ENCODE data around the gene ALKBH4.

Gene ALKBH4

DNA sequence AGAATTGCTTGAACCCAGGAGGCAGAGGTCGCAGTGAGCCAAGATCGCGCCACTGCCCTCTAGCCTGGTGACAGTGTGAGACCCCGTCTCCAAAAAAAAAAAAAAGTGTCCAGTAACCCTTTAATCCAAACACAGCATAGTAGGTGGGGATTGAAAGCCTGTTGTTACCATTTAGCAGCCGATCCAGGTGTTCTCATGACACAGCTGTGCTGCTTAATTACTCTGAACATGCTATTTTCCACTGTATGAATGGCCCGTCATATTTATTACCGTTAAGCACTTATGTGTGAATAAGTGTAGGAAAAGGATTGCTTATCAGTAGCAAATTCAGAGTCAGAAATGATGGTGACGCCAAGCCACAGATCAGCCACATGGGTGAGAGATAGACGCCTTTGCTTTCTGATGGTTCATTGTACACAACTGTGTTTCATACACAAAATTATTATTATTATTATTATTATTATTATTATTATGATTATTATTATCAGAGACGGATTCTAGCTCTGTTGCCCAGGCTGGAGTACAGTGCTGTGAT is 42.9 kb downstream of the ALKBH4 start:
- Histone ChIP-seq H3K36me3 (ENCODE audit: control insufficient read depth, insufficient read depth, low read length) (peaks cover 67% of the 10 kb centered on the region), H3K4me3 (ENCODE audit: low read depth, low read length) (no peak overlapping the region), H3K27ac (ENCODE audit: low read depth, low read length) (no peak overlapping the region), H3K9me3 (ENCODE audit: control insufficient read depth, insufficient read depth, low read depth, low read length) (no peaks in the 10 kb centered on the region), H3K4me1 (ENCODE audit: control insufficient read depth, insufficient read depth, low read length) (peaks cover 29% of the 10 kb centered on the region; the same call in 1 of the 2 replicates), H3K9ac (ENCODE audit: low read length) (no peak overlapping the region), H3K27me3 (ENCODE audit: control insufficient read depth, insufficient read depth, low read length) (no peaks in the 10 kb centered on the region)

DNA sequence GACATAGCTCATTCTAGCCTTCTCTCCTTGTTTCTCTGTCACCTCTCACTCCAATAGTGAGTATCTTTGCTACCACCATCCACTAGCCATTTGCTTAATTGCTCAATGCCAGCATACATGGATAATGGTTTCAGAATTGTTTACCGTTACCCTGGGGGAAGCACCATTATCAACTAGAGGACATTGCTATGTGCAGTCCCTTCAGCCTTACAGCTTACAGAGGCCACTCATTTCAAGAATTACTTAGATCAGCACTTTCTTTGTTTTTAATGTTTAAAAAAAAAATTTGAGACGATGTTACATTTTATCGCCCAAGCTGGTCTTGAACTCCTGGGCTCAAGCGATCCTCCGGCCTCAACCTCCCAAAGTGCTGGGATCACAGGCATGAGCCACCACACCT is 46.1 kb downstream of the ALKBH4 start:
- Histone ChIP-seq H3K9ac (ENCODE audit: low read length) (no peak overlapping the region), H3K9me3 (ENCODE audit: control insufficient read depth, insufficient read depth, low read depth, low read length) (no peaks in the 10 kb centered on the region), H3K4me3 (ENCODE audit: low read depth, low read length) (no peak overlapping the region), H3K27ac (ENCODE audit: low read depth, low read length) (no peak overlapping the region), H3K4me1 (ENCODE audit: control insufficient read depth, insufficient read depth, low read length) (peaks cover 7% of the 10 kb centered on the region; the same call in 1 of the 2 replicates), H3K27me3 (ENCODE audit: control insufficient read depth, insufficient read depth, low read length) (no peaks in the 10 kb centered on the region), H3K36me3 (ENCODE audit: control insufficient read depth, insufficient read depth, low read length) (peaks cover 63% of the 10 kb centered on the region)

DNA sequence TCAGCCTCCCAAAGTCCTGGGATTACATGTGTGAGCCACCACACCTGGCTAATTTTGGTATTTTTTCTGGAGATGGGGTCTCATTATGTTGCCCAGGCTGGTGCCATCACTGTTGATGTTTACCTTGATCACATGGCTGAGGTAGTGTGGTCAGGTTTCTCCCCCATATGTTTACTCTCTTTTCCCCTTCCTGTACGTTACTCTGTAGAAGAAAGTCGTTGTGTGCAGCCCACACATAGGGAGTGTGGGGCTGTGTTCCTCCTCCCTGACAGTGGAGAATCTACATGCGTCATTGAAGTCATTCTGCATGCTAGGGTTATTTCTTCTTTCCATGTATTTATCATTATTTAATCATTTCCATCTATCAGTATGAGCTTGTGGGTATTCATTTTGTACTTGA is 47.6 kb downstream of the ALKBH4 start:
- H3K27me3 ChIP-seq (ENCODE audit: control insufficient read depth, insufficient read depth, low read length) = no peaks in the 10 kb centered on the region
- H3K4me3 ChIP-seq (ENCODE audit: low read depth, low read length) = no peak overlapping the region
- peaks cover 72% of the 10 kb centered on the region for H3K36me3 ChIP-seq (ENCODE audit: control insufficient read depth, insufficient read depth, low read length)
- no peak overlapping the region for H3K9ac ChIP-seq (ENCODE audit: low read length)
- no peaks in the 10 kb centered on the region for H3K9me3 ChIP-seq (ENCODE audit: control insufficient read depth, insufficient read depth, low read depth, low read length)
- peaks cover 7% of the 10 kb centered on the region; the same call in 1 of the 2 replicates for H3K4me1 ChIP-seq (ENCODE audit: control insufficient read depth, insufficient read depth, low read length)
- H3K27ac ChIP-seq (ENCODE audit: low read depth, low read length) = no peak overlapping the region

DNA sequence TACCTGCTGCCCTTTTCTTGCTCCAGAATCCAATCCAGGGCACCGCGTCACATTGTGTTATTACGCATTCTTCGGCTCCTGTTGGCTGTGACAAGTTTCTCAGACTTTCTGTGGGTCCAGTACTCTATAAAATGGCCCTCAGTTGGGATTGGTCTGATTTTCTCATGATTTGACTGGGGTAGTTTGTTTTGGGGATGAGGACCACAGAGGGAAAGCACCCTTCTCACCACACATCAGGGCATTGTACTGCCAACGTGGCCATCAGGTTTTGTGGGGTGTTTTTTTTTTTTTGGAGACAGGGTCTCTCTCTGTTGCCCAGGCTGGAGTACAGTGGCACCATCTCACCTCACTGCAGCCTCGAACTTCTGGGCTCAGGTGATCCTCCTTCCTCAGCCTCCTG is 48.3 kb downstream of the ALKBH4 start:
- Histone ChIP-seq H3K4me3 (ENCODE audit: low read depth, low read length) (no peak overlapping the region), H3K4me1 (ENCODE audit: control insufficient read depth, insufficient read depth, low read length) (peaks cover 7% of the 10 kb centered on the region; the same call in 1 of the 2 replicates), H3K27ac (ENCODE audit: low read depth, low read length) (no peak overlapping the region), H3K9ac (ENCODE audit: low read length) (no peak overlapping the region), H3K36me3 (ENCODE audit: control insufficient read depth, insufficient read depth, low read length) (peaks cover 74% of the 10 kb centered on the region), H3K9me3 (ENCODE audit: control insufficient read depth, insufficient read depth, low read depth, low read length) (no peaks in the 10 kb centered on the region), H3K27me3 (ENCODE audit: control insufficient read depth, insufficient read depth, low read length) (no peaks in the 10 kb centered on the region)

DNA sequence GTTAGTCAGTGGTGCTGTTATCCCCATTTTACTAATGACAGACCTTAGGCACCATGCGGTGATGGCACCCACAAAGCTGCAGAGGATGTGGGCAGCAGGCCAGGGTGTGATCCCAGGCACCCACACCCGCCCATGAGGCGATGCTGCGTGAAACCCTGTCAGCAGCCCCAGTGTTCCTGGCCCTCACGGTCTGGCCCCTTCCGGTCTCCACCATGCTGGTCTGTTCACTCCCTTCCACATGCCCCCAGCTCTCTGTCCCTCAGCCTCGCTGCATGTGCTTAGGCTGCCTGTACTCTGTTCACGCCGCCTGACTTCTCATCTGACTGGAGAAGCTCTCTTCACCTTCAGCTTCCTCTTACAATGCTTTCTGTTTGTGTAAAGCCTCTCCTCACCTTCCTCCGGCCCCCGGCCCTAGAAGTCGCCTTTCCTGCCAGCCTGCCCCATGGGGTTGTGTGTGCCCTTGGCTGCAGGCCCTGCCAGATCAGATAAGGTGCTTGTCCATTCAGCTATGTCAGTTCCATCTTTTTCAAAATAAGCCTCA is 48.9 kb downstream of the ALKBH4 start:
- no peaks in the 10 kb centered on the region for H3K9me3 ChIP-seq (ENCODE audit: control insufficient read depth, insufficient read depth, low read depth, low read length)
- H3K27me3 ChIP-seq (ENCODE audit: control insufficient read depth, insufficient read depth, low read length) = no peaks in the 10 kb centered on the region
- H3K27ac ChIP-seq (ENCODE audit: low read depth, low read length) = no peak overlapping the region
- no peak overlapping the region for H3K9ac ChIP-seq (ENCODE audit: low read length)
- peaks cover 75% of the 10 kb centered on the region for H3K36me3 ChIP-seq (ENCODE audit: control insufficient read depth, insufficient read depth, low read length)
- H3K4me1 ChIP-seq (ENCODE audit: control insufficient read depth, insufficient read depth, low read length) = peaks cover 5% of the 10 kb centered on the region; the same call in 1 of the 2 replicates
- no peak overlapping the region for H3K4me3 ChIP-seq (ENCODE audit: low read depth, low read length)

DNA sequence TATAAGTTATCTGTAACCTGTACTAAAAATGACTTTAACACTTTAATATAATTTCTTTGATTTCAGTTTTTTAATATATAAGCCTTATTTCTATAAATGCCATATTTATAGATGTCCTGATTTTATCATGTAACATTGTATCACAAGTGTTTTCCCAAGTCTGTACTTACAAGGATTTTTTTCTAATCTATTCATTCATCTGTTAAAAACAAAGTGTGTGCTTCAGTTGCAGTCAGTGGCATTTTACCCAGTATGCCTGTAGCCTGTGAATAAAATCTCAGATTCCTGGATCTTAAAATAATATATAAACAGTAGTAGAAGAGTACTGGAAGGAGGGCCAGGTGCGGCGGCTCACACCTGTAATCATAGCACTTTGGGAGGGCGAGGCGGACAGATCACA is 51.1 kb downstream of the ALKBH4 start:
- Histone ChIP-seq H3K27me3 (ENCODE audit: control insufficient read depth, insufficient read depth, low read length) (no peaks in the 10 kb centered on the region), H3K36me3 (ENCODE audit: control insufficient read depth, insufficient read depth, low read length) (peaks cover 73% of the 10 kb centered on the region), H3K27ac (ENCODE audit: low read depth, low read length) (no peak overlapping the region), H3K9ac (ENCODE audit: low read length) (no peak overlapping the region), H3K4me1 (ENCODE audit: control insufficient read depth, insufficient read depth, low read length) (no peaks in the 10 kb centered on the region), H3K4me3 (ENCODE audit: low read depth, low read length) (no peak overlapping the region), H3K9me3 (ENCODE audit: control insufficient read depth, insufficient read depth, low read depth, low read length) (no peaks in the 10 kb centered on the region; the same call in 1 of the 2 replicates)

DNA sequence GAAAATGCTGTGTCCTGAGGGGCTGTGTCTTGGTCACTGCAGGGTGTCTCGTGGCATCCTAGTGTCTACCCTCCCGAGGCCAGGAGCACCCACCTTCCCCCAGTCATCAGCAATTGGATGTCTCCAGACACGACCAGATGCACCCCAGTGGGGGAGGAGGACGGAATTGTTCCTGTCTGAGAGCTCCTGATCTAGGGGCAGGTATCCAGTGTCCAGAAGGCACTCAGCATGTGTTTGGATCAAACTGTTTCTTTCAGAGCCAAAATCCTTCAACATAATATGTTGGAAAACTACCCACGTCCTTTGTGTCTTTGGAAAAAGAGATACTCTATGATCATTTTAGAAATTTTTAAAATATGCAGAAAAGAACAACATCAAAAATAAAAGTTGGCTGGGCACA is 51.6 kb downstream of the ALKBH4 start:
- H3K4me1 ChIP-seq (ENCODE audit: control insufficient read depth, insufficient read depth, low read length) = no peaks in the 10 kb centered on the region
- no peak overlapping the region for H3K4me3 ChIP-seq (ENCODE audit: low read depth, low read length)
- H3K9me3 ChIP-seq (ENCODE audit: control insufficient read depth, insufficient read depth, low read depth, low read length) = no peaks in the 10 kb centered on the region; the same call in 1 of the 2 replicates
- peaks cover 73% of the 10 kb centered on the region for H3K36me3 ChIP-seq (ENCODE audit: control insufficient read depth, insufficient read depth, low read length)
- no peaks in the 10 kb centered on the region for H3K27me3 ChIP-seq (ENCODE audit: control insufficient read depth, insufficient read depth, low read length)
- no peak overlapping the region for H3K27ac ChIP-seq (ENCODE audit: low read depth, low read length)
- no peak overlapping the region for H3K9ac ChIP-seq (ENCODE audit: low read length)

DNA sequence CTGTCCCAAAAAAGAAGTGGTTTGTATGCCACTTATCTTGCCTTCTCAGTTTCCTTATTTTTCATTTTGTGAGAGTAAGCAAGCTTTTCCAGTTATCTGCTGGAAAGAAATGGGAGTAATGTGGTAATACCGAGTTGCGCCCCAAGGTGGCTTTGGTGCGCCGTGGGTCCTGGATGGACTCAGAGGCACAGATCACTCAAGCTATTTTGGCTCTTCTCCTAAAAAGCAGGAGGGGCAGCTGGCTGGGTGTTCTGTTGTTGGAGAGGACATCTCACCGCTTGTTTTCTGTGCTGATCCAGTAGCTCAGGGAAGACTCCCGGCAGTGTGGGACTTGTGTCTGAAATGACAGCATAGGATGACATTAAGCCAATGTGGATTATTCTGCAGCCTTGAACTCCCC is 52.1 kb downstream of the ALKBH4 start:
- no peak overlapping the region for H3K4me3 ChIP-seq (ENCODE audit: low read depth, low read length)
- peaks cover 75% of the 10 kb centered on the region for H3K36me3 ChIP-seq (ENCODE audit: control insufficient read depth, insufficient read depth, low read length)
- no peak overlapping the region for H3K27ac ChIP-seq (ENCODE audit: low read depth, low read length)
- H3K9ac ChIP-seq (ENCODE audit: low read length) = no peak overlapping the region
- no peaks in the 10 kb centered on the region; the same call in 1 of the 2 replicates for H3K9me3 ChIP-seq (ENCODE audit: control insufficient read depth, insufficient read depth, low read depth, low read length)
- no peaks in the 10 kb centered on the region for H3K27me3 ChIP-seq (ENCODE audit: control insufficient read depth, insufficient read depth, low read length)
- no peaks in the 10 kb centered on the region for H3K4me1 ChIP-seq (ENCODE audit: control insufficient read depth, insufficient read depth, low read length)

DNA sequence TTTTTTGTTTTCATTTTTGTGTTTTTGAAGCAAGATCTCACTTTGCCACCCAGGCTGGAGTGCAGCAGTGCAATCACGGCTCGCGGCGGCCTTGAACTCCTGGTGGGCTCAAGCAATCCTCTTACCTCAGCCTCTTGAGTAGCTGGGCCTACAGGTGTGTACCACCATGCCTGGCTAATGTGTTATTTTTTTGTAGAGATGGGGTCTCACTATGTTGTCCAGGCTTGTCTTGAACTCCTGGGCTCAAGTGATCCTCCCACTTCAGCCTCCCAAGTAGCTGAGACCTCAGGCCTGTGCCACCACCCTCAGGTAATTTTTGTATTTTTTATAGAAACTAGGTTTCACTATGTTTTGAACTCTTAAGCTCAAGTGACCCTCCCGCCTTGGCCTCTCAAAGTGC is 53.7 kb downstream of the ALKBH4 start:
- no peaks in the 10 kb centered on the region for H3K4me1 ChIP-seq (ENCODE audit: control insufficient read depth, insufficient read depth, low read length)
- peaks cover 75% of the 10 kb centered on the region for H3K36me3 ChIP-seq (ENCODE audit: control insufficient read depth, insufficient read depth, low read length)
- H3K27me3 ChIP-seq (ENCODE audit: control insufficient read depth, insufficient read depth, low read length) = no peaks in the 10 kb centered on the region
- no peak overlapping the region for H3K4me3 ChIP-seq (ENCODE audit: low read depth, low read length)
- no peaks in the 10 kb centered on the region; the same call in 1 of the 2 replicates for H3K9me3 ChIP-seq (ENCODE audit: control insufficient read depth, insufficient read depth, low read depth, low read length)
- H3K9ac ChIP-seq (ENCODE audit: low read length) = no peak overlapping the region
- H3K27ac ChIP-seq (ENCODE audit: low read depth, low read length) = no peak overlapping the region

DNA sequence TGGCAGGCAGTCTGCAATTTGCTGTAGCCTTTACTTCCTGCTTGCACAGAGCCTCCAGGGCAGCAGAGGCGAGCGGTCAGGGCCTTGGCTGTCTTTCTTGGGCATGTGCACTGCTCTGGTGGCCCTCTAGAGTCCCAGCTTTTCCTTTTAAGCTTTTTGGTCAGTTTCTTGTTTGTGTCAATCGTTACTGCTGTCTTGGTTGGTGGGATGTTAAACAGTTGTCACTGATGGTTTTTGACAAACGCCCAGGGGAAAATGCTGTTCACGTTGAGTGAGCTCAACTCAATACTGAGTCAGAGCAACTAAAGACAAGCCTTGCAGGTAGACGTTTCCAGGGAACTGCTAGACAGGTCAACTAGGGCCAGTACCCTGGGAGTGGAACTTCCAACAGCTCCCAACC is 54.5 kb downstream of the ALKBH4 start:
- Histone ChIP-seq H3K9me3 (ENCODE audit: control insufficient read depth, insufficient read depth, low read depth, low read length) (no peaks in the 10 kb centered on the region; the same call in 1 of the 2 replicates), H3K36me3 (ENCODE audit: control insufficient read depth, insufficient read depth, low read length) (peaks cover 77% of the 10 kb centered on the region), H3K27me3 (ENCODE audit: control insufficient read depth, insufficient read depth, low read length) (no peaks in the 10 kb centered on the region), H3K9ac (ENCODE audit: low read length) (no peak overlapping the region), H3K4me1 (ENCODE audit: control insufficient read depth, insufficient read depth, low read length) (no peaks in the 10 kb centered on the region), H3K4me3 (ENCODE audit: low read depth, low read length) (no peak overlapping the region), H3K27ac (ENCODE audit: low read depth, low read length) (no peak overlapping the region)

DNA sequence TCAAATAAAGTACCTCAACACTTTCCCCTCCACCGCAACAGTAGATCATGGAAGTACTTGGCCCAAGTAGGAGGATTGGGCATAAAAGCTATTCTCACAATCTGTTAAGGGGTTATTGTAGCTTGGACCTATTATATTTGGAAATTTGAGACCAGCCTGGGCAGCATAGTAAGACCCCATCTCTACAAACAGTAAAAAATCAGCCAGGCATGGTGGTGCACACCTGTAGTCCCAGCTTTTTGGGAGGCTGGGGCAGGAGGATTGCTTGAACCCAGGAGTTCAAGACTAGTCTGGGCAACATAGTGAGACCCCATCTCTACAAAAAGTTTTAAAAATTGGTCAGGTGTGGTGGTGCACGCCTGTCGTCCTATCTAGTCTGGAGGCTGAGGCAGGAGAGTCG is 55.3 kb downstream of the ALKBH4 start:
- Histone ChIP-seq H3K4me1 (ENCODE audit: control insufficient read depth, insufficient read depth, low read length) (no peaks in the 10 kb centered on the region), H3K27me3 (ENCODE audit: control insufficient read depth, insufficient read depth, low read length) (no peaks in the 10 kb centered on the region), H3K9ac (ENCODE audit: low read length) (no peak overlapping the region), H3K36me3 (ENCODE audit: control insufficient read depth, insufficient read depth, low read length) (peaks cover 73% of the 10 kb centered on the region), H3K4me3 (ENCODE audit: low read depth, low read length) (no peak overlapping the region), H3K27ac (ENCODE audit: low read depth, low read length) (no peak overlapping the region), H3K9me3 (ENCODE audit: control insufficient read depth, insufficient read depth, low read depth, low read length) (no peaks in the 10 kb centered on the region; the same call in 1 of the 2 replicates)
